HCT116 (cell line): ENCODE results near the gene TTC24.

Experiments
- CEBPB ChIP-seq: IDR thresholded peaks from 2 replicates; pipeline ENCODE4 v1.6.1; 2012; ENCODE audit warnings: low read depth
- POLR2A ChIP-seq: IDR thresholded peaks from 2 replicates; pipeline ENCODE4 v1.7.0; 2011; ENCODE audit warnings: borderline replicate concordance; ENCODE audit not compliant: insufficient read depth, insufficient read length; ENCODE audit errors: extremely low read depth
- POLR2AphosphoS5 ChIP-seq: IDR thresholded peaks from 2 replicates; pipeline ENCODE4 v1.6.1; 2011; ENCODE audit warnings: mild to moderate bottlenecking, low read depth, low read length, moderate library complexity
- TF ChIP-seq, protein P1 (sequence below), 3 experiments: fragments of 200-600 bp in 1 of 3; sonication (generic) in 1 of 3; IDR thresholded peaks in 2 of 3; conservative IDR thresholded peaks in 1 of 3; 2 replicates each; pipeline ENCODE4 v1.5.1; 2012 to 2017; ENCODE audit warnings: low read depth in 2 of 3, low read length in 2 of 3, antibody characterized with exemption in 1 of 3, borderline replicate concordance in 1 of 3, control low read depth in 1 of 3, mild to moderate bottlenecking in 1 of 3, mixed read lengths in 1 of 3, mixed run types in 1 of 3, moderate library complexity in 1 of 3; ENCODE audit not compliant: insufficient read depth in 1 of 3

DNA sequence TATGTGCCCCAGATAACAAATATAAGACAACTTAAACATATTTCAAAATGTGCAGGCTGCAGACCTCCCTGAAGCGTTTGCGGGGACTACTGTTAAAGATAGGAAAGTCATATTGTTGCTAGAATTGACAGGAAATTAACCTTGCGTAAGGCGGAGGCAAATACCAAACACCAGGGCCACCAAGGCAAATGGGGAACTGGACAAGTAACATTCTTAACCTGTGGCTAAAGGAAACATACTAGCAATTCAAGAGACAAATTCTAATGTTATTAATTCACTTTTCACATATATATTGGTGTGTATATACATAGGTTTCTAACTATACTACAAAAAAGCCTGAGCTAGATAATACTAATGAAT is 46.5 kb downstream of the TTC24 start:
- TF ChIP-seq, protein P1, sequence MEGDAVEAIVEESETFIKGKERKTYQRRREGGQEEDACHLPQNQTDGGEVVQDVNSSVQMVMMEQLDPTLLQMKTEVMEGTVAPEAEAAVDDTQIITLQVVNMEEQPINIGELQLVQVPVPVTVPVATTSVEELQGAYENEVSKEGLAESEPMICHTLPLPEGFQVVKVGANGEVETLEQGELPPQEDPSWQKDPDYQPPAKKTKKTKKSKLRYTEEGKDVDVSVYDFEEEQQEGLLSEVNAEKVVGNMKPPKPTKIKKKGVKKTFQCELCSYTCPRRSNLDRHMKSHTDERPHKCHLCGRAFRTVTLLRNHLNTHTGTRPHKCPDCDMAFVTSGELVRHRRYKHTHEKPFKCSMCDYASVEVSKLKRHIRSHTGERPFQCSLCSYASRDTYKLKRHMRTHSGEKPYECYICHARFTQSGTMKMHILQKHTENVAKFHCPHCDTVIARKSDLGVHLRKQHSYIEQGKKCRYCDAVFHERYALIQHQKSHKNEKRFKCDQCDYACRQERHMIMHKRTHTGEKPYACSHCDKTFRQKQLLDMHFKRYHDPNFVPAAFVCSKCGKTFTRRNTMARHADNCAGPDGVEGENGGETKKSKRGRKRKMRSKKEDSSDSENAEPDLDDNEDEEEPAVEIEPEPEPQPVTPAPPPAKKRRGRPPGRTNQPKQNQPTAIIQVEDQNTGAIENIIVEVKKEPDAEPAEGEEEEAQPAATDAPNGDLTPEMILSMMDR (IDR thresholded peaks at IDR 0.05 in 2 of 3, conservative IDR thresholded peaks at IDR 0.05 in 1 of 3; ENCODE audit: borderline replicate concordance in 1 of 3, insufficient read depth in 1 of 3, low read depth in 2 of 3, low read length in 2 of 3), result no peak
- no peak for TF ChIP-seq POLR2A
- TF ChIP-seq CEBPB, result no peak
- TF ChIP-seq POLR2AphosphoS5, result no peak
